ENCODE data around the gene NR4A1.
A peak's percentile ranks its signal among the peaks of the same experiment; 100 is the strongest.

Gene NR4A1

GRCh38 chr12:52058631-52059361 lies 7.6 kb downstream of the NR4A1 start:
- no peak for DNase-seq (ENCODE audit: low read depth in 2 of 2)

DNA sequence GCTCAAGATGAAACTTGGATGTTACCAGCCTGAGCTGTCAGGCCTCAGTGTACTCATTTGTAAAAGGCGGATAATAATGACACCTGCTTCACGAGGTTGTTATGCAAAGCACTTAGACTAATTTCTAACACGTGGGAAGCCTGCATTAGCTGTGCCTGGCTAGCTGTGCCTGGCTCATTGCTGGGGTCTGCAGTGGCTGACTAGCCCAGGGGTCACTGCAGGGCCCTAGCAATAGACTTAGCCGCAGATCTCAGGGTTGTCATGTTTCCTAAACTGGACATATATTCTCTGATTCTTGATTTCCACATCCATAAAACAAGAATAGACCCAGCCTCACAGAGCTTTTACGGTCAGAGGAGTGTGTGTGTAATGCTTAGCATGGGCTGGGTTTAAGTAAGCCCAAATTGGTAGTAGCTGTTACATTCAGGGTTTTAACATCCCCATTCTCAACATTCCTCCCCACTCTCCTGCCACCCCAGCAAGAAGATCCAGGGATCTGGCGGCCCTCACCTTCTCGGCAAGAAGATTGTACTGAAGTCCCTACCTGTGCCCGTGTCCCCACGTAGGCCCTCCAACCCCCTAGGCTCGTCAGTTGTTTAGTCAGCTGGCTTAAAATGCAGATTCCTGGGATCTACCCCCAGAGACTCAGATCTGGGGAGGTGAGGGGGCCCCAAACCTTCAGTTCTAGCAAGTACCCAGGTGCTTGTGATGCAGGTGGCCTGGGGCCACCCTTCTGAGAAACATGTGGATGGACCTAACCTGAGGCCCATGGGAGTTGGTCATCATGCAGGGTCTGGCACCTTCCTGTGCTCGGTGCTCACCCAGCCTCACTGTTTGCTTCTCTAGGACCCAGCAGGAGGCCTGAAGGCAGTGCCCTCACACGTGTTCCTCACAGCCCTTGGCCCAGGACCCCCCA lies 8.6 kb downstream of the NR4A1 start:
- no peak for DNase-seq (ENCODE audit: low read depth in 2 of 2)

GRCh38 chr12:52060498-52061177 lies 9.4 kb downstream of the NR4A1 start:
- DNase-seq (ENCODE audit: low read depth in 2 of 2) = no peak

GRCh38 chr12:52061470-52062166 lies 10.4 kb downstream of the NR4A1 start:
- no peak for DNase-seq (ENCODE audit: low read depth in 2 of 2)

- DNase-seq (ENCODE audit: low read depth in 2 of 2) = no peak
These were observed 11.2 kb downstream of the NR4A1 start for GRCh38 chr12:52062167-52063081.

- no peak for DNase-seq (ENCODE audit: low read depth in 2 of 2)
These were observed 12.1 kb downstream of the NR4A1 start for GRCh38 chr12:52063082-52063924.

GRCh38 chr12:52063981-52064649 lies 12.9 kb downstream of the NR4A1 start:
- no peak for DNase-seq (ENCODE audit: low read depth in 2 of 2)

DNA sequence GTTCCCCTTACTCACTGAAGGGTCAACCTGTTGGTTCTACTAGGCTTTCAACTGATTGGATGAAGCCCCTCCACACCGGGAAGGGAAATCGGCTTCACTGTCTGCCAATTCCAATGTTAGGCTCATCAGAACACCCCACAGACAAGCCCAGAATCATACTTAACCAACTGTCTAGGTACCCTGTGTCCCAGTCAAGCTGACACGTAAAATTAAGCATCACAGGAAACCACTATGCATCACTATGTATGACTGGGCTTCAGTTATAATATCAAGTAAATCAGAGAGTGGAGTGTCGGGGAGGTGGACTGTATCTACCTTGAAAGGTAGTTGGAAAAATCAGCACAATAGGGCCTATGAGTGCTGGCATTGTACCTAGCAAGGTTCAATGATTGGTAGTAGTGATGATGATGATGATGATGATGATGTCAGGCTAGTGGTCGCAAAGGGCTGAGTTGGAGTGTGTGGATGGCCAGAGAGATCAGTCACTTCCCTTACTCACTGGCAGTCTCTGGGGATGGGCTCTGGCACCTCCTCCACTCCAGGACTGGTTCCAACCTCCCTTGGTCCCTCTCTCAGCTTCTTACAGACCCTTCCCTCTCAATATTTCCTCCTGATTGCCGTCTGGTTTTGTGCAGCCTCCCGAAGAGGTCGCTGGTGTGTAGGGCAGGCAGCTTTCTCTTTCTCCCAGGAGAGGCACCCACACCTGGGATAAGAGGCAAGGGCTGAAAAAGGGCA lies 15.3 kb downstream of the NR4A1 start:
- DNase-seq (ENCODE audit: low read depth in 2 of 2) = no peak

GRCh38 chr12:52067081-52067374 lies 15.8 kb downstream of the NR4A1 start:
- no peak for DNase-seq (ENCODE audit: low read depth in 2 of 2)

GRCh38 chr12:52069327-52070184 lies 18.3 kb downstream of the NR4A1 start, which contains the start of gene ATG101:
Gene ATG101, plus strand, starts transcription at chr12:52069978. Its CDS starts 3,673 bp downstream, at chr12:52073651.
- DNase-seq (ENCODE audit: low read depth in 2 of 2) = peak; percentile 91 to 92

GRCh38 chr12:52070185-52070925 lies 19.1 kb downstream of the NR4A1 start:
- DNase-seq (ENCODE audit: low read depth in 2 of 2) = no peak

DNA sequence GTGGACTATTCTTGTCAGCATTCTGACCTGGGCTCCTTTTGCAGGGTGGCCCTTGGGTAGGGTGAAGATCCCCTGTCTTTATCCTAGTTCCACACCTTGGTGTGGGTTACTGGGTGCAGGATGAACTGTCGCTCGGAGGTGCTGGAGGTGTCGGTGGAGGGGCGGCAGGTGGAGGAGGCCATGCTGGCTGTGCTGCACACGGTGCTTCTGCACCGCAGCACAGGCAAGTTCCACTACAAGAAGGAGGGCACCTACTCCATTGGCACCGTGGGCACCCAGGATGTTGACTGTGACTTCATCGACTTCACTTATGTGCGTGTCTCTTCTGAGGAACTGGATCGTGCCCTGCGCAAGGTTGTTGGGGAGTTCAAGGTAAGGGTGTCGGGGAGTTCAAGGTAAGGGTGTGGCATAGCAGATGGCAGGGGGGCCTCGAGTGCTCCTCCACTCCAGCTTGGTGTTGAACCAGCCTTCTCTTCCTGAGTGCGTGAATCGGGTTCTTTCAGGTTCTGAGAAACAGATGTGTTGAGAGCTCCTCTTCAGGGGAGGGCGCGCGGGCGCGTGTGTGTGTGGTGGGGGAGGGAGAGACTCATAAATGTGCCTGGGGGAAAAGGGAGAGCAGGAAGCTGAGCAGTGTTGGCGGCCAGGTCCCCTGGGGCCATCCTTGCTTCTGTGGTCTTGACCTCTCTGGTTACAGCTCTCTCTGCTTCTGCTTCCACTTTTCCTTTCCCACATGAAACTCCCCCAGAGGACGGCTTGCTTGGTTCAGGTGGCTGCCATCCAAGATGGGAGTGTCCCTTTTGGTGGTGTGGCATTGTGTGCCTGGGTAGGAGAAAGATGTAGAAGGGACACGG lies 22.5 kb downstream of the NR4A1 start:
- DNase-seq (ENCODE audit: low read depth in 2 of 2) = peak; percentile 43 to 49

- no peak for DNase-seq (ENCODE audit: low read depth in 2 of 2)
These were observed 23.9 kb downstream of the NR4A1 start for GRCh38 chr12:52074971-52075724.

DNA sequence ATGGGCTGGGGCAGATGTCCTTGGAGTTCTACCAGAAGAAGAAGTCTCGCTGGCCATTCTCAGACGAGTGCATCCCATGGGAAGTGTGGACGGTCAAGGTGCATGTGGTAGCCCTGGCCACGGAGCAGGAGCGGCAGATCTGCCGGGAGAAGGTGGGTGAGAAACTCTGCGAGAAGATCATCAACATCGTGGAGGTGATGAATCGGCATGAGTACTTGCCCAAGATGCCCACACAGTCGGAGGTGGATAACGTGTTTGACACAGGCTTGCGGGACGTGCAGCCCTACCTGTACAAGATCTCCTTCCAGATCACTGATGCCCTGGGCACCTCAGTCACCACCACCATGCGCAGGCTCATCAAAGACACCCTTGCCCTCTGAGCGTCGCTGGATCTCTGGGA lies 25.6 kb downstream of the NR4A1 start:
- DNase-seq (ENCODE audit: low read depth in 2 of 2) = no peak

DNA sequence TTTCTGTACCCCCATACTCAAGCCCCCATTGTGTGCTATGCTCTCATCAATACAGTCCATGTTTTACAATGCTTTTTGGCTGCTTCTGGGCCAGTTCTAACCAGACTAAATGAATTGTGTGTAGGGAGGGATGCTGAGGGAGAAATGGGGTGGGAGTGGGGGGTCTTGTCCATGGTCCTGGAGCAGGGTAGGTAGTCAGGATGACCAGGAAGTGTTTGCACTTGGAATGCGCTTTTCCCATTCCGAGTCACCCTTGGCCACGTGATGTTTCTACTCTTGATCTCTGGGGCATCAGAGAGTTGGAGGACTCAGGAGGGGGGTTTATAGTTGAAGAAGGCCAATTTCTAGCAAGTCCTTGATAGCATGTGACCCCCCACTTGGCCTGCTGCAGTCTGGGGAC lies 27.0 kb downstream of the NR4A1 start:
- DNase-seq (ENCODE audit: low read depth in 2 of 2) = no peak

All from fibroblast of skin of left quadriceps (primary cell).